HCT116 (cell line): ENCODE results near the gene NRXN2. TPM values are rescaled to one million over a fixed set of nuclear protein-coding genes. Genes with fewer than 3 reads are reported as not detected.

Experiments
- ATAC-seq: fragments of 200-7000 bp; cut with Tn5 transposase; 2 replicates; pipeline ENCODE4 v1.9.1; 2020; ENCODE audit warnings: mild to moderate bottlenecking, moderate library complexity
- BruUV-seq: library from RNA; stranded (reverse); fragments of 400-500 nt; replicated peaks from 2 replicates; lab custom pipeline; 2021; lab: Mats Ljungman, UMichigan
- CTCF ChIA-PET: fragments of 300-600 bp; sonication (Branson Sonifier 250); formaldehyde crosslinking; loops from one replicate; lab custom pipeline; 2021; ENCODE audit warnings: antibody characterized with exemption; lab: Charles Lee
- POLR2A ChIA-PET: fragments of 300-600, 350-600 bp; sonication (Branson Sonifier 250); formaldehyde crosslinking; loops from one replicate; lab custom pipeline; 2021; ENCODE audit warnings: antibody characterized with exemption; lab: Charles Lee
- RAD21 ChIA-PET, 2 experiments: fragments of 300-600 bp; sonication (Branson Sonifier 250); formaldehyde crosslinking; loops; one replicate each; lab custom pipeline; 2023; ENCODE audit warnings: low total read pairs in 2 of 2; ENCODE audit not compliant: uncharacterized antibody in 2 of 2, unreplicated experiment in 2 of 2, low non-redundant PET in 1 of 2; lab: Charles Lee
- DNase-seq: peaks from one replicate; pipeline ENCODE4 v3.0.0-alpha.2; 2010; ENCODE audit warnings: low read depth, low spot score
- H2AFZ ChIP-seq: fragments of 200-600 bp; shearing (Covaris generic), sonication (generic); 2 replicates; pipeline ENCODE4 v1.6.1; 2017; ENCODE audit warnings: low read depth, mixed run types, mixed read lengths, antibody characterized with exemption, low read length; ENCODE audit not compliant: poor library complexity, severe bottlenecking
- H3K27ac ChIP-seq: 2 replicates; pipeline ENCODE4 v1.5.1; 2012; ENCODE audit warnings: low read depth, low read length
- H3K27me3 ChIP-seq: fragments of 200-600 bp; sonication (generic); 2 replicates; pipeline ENCODE4 v1.6.1; 2016; ENCODE audit warnings: mixed run types, low read length, mixed read lengths; ENCODE audit not compliant: insufficient read depth
- H3K36me3 ChIP-seq, 2 experiments: fragments of 200-500 bp in 1 of 2; fragments of 200-600 bp in 1 of 2; sonication (Bioruptor generic) in 1 of 2; sonication (generic) in 1 of 2; 2 replicates each; pipeline versions ENCODE4 v1.5.1 to v1.6.1; 2014 to 2016; ENCODE audit warnings: low read length in 2 of 2, inconsistent platforms in 1 of 2, mixed read lengths in 1 of 2, mixed run types in 1 of 2; ENCODE audit not compliant: insufficient read depth in 2 of 2, control insufficient read depth in 1 of 2
- H3K4me1 ChIP-seq, 2 experiments: fragments of 200-600 bp in 1 of 2; sonication (generic) in 1 of 2; 2 replicates each; pipeline versions ENCODE4 v1.5.1 to v1.6.1; 2012 to 2017; ENCODE audit warnings: low read length in 2 of 2, inconsistent platforms in 1 of 2, mild to moderate bottlenecking in 1 of 2, mixed read lengths in 1 of 2, mixed run types in 1 of 2, moderate library complexity in 1 of 2; ENCODE audit not compliant: insufficient read depth in 2 of 2, control insufficient read depth in 1 of 2
- H3K4me2 ChIP-seq: fragments of 200-600 bp; sonication (generic); 2 replicates; pipeline ENCODE4 v1.6.1; 2017; ENCODE audit warnings: mixed run types, low read length, mixed read lengths
- H3K4me3 ChIP-seq, 2 experiments: fragments of 200-600 bp in 1 of 2; sonication (generic) in 1 of 2; replicated peaks in 1 of 2; 2 replicates each; pipeline ENCODE4 v1.5.1; 2011 to 2016; ENCODE audit warnings: low read length in 2 of 2, control low read depth in 1 of 2, low read depth in 1 of 2, mild to moderate bottlenecking in 1 of 2, mixed read lengths in 1 of 2, mixed run types in 1 of 2
- H3K79me2 ChIP-seq: fragments of 200-600 bp; sonication (generic); 2 replicates; pipeline ENCODE4 v1.6.1; 2017; ENCODE audit warnings: mild to moderate bottlenecking, mixed run types, low read length, moderate library complexity, mixed read lengths; ENCODE audit not compliant: insufficient read depth
- H3K9ac ChIP-seq: fragments of 200-600 bp; sonication (generic); 2 replicates; pipeline ENCODE4 v1.6.1; 2016; ENCODE audit warnings: low read length, mixed read lengths
- H3K9me2 ChIP-seq: fragments of 200-600 bp; sonication (generic), shearing (Covaris generic); 2 replicates; pipeline ENCODE4 v1.6.1; 2017; ENCODE audit warnings: mixed run types, mild to moderate bottlenecking, moderate library complexity; ENCODE audit not compliant: insufficient read depth
- H3K9me3 ChIP-seq, 2 experiments: fragments of 200-500 bp in 1 of 2; fragments of 200-600 bp in 1 of 2; sonication (Bioruptor generic) in 1 of 2; sonication (generic) in 1 of 2; 2 replicates each; pipeline ENCODE4 v1.6.1; 2014 to 2017; ENCODE audit warnings: low read length in 2 of 2, mixed read lengths in 2 of 2, inconsistent platforms in 1 of 2, low read depth in 1 of 2, mild to moderate bottlenecking in 1 of 2, mixed run types in 1 of 2, moderate library complexity in 1 of 2; ENCODE audit not compliant: control insufficient read depth in 1 of 2, insufficient read depth in 1 of 2
- H4K20me1 ChIP-seq: fragments of 200-600 bp; sonication (generic), shearing (Covaris generic); 2 replicates; pipeline ENCODE4 v1.6.1; 2017; ENCODE audit warnings: mixed run types, mild to moderate bottlenecking, moderate library complexity; ENCODE audit not compliant: insufficient read depth
- ATF3 ChIP-seq: IDR thresholded peaks from 2 replicates; pipeline ENCODE4 v1.6.1; 2012
- CEBPB ChIP-seq: IDR thresholded peaks from 2 replicates; pipeline ENCODE4 v1.6.1; 2012; ENCODE audit warnings: low read depth
- EGR1 ChIP-seq: IDR thresholded peaks from 2 replicates; pipeline ENCODE4 v1.6.1; 2012; ENCODE audit warnings: low read depth
- EZH2 ChIP-seq: fragments of 200-600 bp; sonication (generic); IDR thresholded peaks from 2 replicates; pipeline ENCODE4 v1.6.1; 2017; ENCODE audit warnings: antibody characterized with exemption, mixed run types
- EZH2phosphoT487 ChIP-seq: fragments of 200-600 bp; IDR thresholded peaks from 2 replicates; pipeline ENCODE4 v1.6.1; 2018; ENCODE audit warnings: antibody characterized with exemption, borderline replicate concordance
- FOSL1 ChIP-seq: IDR thresholded peaks from 2 replicates; pipeline ENCODE4 v1.6.1; 2012; ENCODE audit warnings: low read depth
- RAD21 ChIP-seq: IDR thresholded peaks from 2 replicates; pipeline ENCODE4 v1.6.1; 2012; ENCODE audit warnings: low read depth, mild to moderate bottlenecking
- SIN3A ChIP-seq: IDR thresholded peaks from 2 replicates; pipeline ENCODE4 v1.6.1; 2012; ENCODE audit warnings: low read depth
- SP1 ChIP-seq: IDR thresholded peaks from 2 replicates; pipeline ENCODE4 v1.6.1; 2012; ENCODE audit warnings: low read depth
- SRF ChIP-seq: IDR thresholded peaks from 2 replicates; pipeline ENCODE4 v1.6.1; 2012; ENCODE audit warnings: low read depth
- TCF7L2 ChIP-seq: IDR thresholded peaks from 2 replicates; pipeline ENCODE4 v1.7.0; 2011; ENCODE audit warnings: borderline replicate concordance, inconsistent platforms; ENCODE audit not compliant: insufficient read depth, insufficient read length; ENCODE audit errors: extremely low read depth
- ZFX ChIP-seq: fragments of 450-650 bp; IDR thresholded peaks from 2 replicates; pipeline ENCODE4 v1.6.1; 2017
- intact Hi-C: fragments of 100-400 bp; cut with micrococcal nuclease; formaldehyde crosslinking; loops from 2 replicates; pipeline ENCODE4 v1.10.0; 2022
- total RNA-seq: library from RNA; stranded (reverse); gene quantifications from one replicate; pipeline ENCODE4 v1.2.1, GENCODE V29; 2021; ENCODE audit not compliant: unreplicated experiment
- TF ChIP-seq, protein P1 (sequence below): IDR thresholded peaks from 2 replicates; pipeline ENCODE4 v1.6.1; 2011; ENCODE audit warnings: mild to moderate bottlenecking, low read length, moderate library complexity; ENCODE audit not compliant: insufficient replicate concordance; ENCODE audit errors: extremely low read depth

Gene NRXN2
- total RNA-seq, 1 experiment from 2014 or later = 1.5 TPM

DNA sequence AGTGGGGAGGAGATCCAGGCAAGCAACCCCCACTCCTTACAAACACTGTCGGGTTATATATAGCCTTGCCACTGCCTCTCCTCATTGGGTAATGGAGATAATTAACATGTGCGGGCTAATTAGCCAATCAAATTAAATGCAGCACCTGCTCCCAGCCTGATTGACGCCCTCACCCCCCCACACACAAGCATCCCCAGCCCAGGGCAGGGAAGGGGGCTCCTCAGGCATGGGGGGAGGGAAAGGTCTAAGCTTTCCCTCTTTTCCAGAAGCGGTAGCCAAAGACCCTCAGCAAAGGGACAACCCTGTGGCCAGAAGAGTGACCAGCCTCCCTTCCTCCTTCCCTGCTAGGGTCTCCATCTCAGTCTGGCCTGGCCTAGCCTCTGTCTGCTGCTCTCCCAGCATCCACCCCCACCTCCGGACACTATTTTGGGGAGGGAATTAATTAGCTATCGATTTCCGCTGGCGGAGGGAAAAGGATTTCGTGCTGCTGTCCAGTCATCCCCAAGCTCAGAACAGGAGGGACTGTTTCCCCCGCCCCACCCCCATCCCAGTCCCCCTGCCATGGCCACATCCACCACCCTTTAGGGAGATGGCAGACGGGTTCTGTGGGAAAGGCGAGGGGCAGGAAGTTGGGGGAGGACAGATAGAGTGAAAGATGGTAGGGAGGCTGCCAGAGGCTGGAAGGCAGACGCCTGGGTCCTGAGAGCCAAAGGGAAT lies 7.1 kb downstream of the NRXN2 start:
- Histone ChIP-seq H3K79me2 (no peaks in the 10 kb centered on the region), H4K20me1 (no peaks in the 10 kb centered on the region), H3K9ac (no peak overlapping the region), H3K9me3 (no peaks in the 10 kb centered on the region), H3K27ac (no peak overlapping the region), H3K4me3 (no peak overlapping the region), H3K36me3 (no peaks in the 10 kb centered on the region), H3K9me2 (no peaks in the 10 kb centered on the region), H3K4me2 (no peak overlapping the region), H2AFZ (no peak overlapping the region), H3K27me3 (peaks cover 10% of the 10 kb centered on the region; the same call in 1 of the 2 replicates), H3K4me1 (peaks cover under 1 to 14% of the 10 kb centered on the region in 2 experiments; a peak in 3 of 4 replicates)
- intact Hi-C loops = loop anchor here (10.0 kb wide), 1 partner anchor 1211 kb away; the partner anchor contains the start of gene LGALS12
- CTCF ChIA-PET = interaction anchor here (2.0 kb wide), 1 partner anchor 27 kb away, joined by 11 read pairs; no protein-coding TSS in a partner anchor
- no TSS peak for BruUV-seq
- RAD21 ChIA-PET = no interaction called here
- no peak for ATAC-seq
- TF ChIP-seq EGR1 (no peak), SIN3A (no peak), SRF (no peak), CEBPB (no peak), EZH2 (no peak), RAD21 (no peak), ATF3 (no peak), ZFX (no peak)
- TF ChIP-seq, all 23 proteins: peak for 0
- no peak for DNase-seq
- POLR2A ChIA-PET = interaction anchor here (1.6 kb wide), 1 partner anchor 27 kb away, joined by 4 read pairs; no protein-coding TSS in a partner anchor

- H3K4me3 ChIP-seq = no peak overlapping the region
- H3K4me2 ChIP-seq = no peak overlapping the region
- H3K27me3 ChIP-seq = peaks cover 5% of the 10 kb centered on the region; the same call in 1 of the 2 replicates
- H2AFZ ChIP-seq = no peak overlapping the region
- no peak for DNase-seq
- no peak overlapping the region for H3K27ac ChIP-seq
- CTCF ChIA-PET = interaction anchor here (2.0 kb wide), 1 partner anchor 26 kb away, joined by 11 read pairs; no protein-coding TSS in a partner anchor
- no peaks in the 10 kb centered on the region for H3K9me2 ChIP-seq
- POLR2A ChIA-PET = interaction anchor here (1.6 kb wide), 1 partner anchor 26 kb away, joined by 4 read pairs; no protein-coding TSS in a partner anchor
- no peaks in the 10 kb centered on the region for H3K9me3 ChIP-seq
- BruUV-seq = no TSS peak
- no peaks in the 10 kb centered on the region for H3K79me2 ChIP-seq
- no peak for ATAC-seq
- intact Hi-C loops = loop anchor here (10.0 kb wide), 1 partner anchor 1210 kb away; the partner anchor contains the start of gene LGALS12
- H3K36me3 ChIP-seq = no peaks in the 10 kb centered on the region
- H4K20me1 ChIP-seq = no peaks in the 10 kb centered on the region
- RAD21 ChIA-PET = no interaction called here
- peaks cover 7 to 22% of the 10 kb centered on the region in 2 experiments; a peak in 3 of 4 replicates for H3K4me1 ChIP-seq
- no peak overlapping the region for H3K9ac ChIP-seq
- TF ChIP-seq ATF3 = no peak
- TF ChIP-seq CEBPB = no peak
- TF ChIP-seq, protein P1, sequence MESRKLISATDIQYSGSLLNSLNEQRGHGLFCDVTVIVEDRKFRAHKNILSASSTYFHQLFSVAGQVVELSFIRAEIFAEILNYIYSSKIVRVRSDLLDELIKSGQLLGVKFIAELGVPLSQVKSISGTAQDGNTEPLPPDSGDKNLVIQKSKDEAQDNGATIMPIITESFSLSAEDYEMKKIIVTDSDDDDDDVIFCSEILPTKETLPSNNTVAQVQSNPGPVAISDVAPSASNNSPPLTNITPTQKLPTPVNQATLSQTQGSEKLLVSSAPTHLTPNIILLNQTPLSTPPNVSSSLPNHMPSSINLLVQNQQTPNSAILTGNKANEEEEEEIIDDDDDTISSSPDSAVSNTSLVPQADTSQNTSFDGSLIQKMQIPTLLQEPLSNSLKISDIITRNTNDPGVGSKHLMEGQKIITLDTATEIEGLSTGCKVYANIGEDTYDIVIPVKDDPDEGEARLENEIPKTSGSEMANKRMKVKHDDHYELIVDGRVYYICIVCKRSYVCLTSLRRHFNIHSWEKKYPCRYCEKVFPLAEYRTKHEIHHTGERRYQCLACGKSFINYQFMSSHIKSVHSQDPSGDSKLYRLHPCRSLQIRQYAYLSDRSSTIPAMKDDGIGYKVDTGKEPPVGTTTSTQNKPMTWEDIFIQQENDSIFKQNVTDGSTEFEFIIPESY = no peak
- no peak for TF ChIP-seq TCF7L2
- TF ChIP-seq SP1 = no peak
- TF ChIP-seq EZH2phosphoT487 = no peak
- no peak for TF ChIP-seq ZFX
- TF ChIP-seq FOSL1 = no peak
These were observed 7.9 kb downstream of the NRXN2 start for GRCh38 chr11:64715110-64715509.
